Omental fat pad (tissue), 4 donors: ENCODE data around the gene ZMIZ1. TPM values are rescaled to one million over a fixed set of nuclear protein-coding genes. Genes with fewer than 3 reads are reported as not detected.

Experiments used
- ATAC-seq: fragments of 150-250 bp; one replicate; pipeline ENCODE4 v1.9.1; 2016; ENCODE audit warnings: mild to moderate bottlenecking, moderate library complexity; ENCODE audit not compliant: low FRiP score
- DNase-seq: peaks from one replicate; pipeline ENCODE4 v3.0.0-alpha.2; 2019; ENCODE audit warnings: low spot score
- CTCF ChIP-seq, 3 donors: fragments of 450-650 bp; IDR thresholded peaks; one replicate each; pipeline ENCODE4 v1.5.1; 2016 to 2017; ENCODE audit warnings: antibody characterized with exemption in 3 of 3, mild to moderate bottlenecking in 3 of 3, moderate library complexity in 2 of 3
- total RNA-seq, 4 donors: library from RNA; depleted of rRNA; stranded (reverse); fragments of >200 nt; gene quantifications; one replicate each; pipeline ENCODE4 v1.1.0, GENCODE V29; 2016

The ZMIZ1 gene
- total RNA-seq, 4 donors from 2014 or later, result 24.2 to 64.8 (median 43.1) TPM

GRCh38 chr10:79262959-79263746 is 194.4 kb downstream of the ZMIZ1 start:
- no peak for TF ChIP-seq CTCF (IDR thresholded peaks at IDR 0.05)
- DNase-seq (no peak), ATAC-seq (no peak)

DNA sequence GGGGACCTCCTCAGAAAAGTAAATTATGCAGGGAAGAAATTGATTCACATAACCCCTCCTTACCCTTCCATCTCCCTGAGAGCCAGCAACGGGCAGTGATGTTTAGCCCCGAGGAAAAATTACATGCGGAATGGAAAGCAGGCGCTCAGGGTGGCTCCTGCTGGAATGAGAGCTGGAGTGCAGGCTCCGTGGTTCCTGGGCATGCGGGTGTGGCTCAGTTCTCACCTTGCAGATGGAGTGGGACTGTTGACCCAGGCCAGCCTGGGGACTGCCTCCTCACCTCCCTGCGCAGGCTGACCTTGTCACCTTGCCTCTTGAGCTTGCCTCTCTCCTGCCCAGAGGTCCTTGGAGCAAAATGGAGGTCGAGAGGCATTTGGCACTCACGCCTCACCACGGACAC is 195.2 kb downstream of the ZMIZ1 start:
- no peak for TF ChIP-seq CTCF (IDR thresholded peaks at IDR 0.05)
- DNase-seq (no peak), ATAC-seq (no peak)

DNA sequence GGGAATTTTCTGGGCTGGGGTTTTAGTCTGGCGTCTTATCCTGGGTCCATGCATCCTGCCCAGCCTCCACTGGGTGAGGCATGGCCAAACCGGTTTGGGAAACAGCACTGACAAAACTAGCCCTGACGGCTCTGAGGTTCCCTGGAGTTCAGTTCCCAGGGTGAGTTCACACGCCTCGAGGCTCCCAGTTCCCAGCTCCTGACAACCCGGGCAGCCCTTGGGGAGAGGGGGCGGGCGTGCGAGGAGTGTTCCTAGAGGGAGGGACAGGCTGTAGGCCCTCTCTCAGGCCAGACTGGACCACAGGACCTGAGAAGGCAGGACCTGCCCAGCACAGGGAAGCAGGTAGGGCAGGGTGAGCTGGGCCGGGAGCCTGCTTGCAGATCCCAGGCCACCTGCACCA is 196.2 kb downstream of the ZMIZ1 start:
- ATAC-seq, result no peak
- no peak for DNase-seq
- no peak for TF ChIP-seq CTCF (IDR thresholded peaks at IDR 0.05)

DNA sequence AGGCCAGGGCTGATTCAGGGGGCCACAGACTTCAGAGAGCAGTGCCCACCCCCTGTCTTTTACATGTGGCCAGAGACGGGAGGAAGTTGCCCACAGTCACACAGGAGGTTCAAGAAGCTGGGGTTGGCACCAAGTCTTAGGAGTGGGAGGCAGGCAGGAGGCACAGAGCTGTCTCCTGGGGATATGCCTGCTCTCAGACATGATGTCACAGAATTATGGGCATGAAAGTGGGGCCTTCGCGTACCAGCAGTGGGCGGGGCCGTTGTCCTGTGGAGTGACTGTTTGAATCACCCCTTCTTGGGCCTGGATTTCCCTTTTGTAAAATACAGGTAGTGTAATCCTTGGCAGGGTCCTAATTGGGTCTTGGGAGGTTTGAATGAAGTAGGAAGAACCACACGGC is 197.3 kb downstream of the ZMIZ1 start:
- ATAC-seq (no peak), DNase-seq (no peak)
- TF ChIP-seq CTCF (IDR thresholded peaks at IDR 0.05), result no peak

DNA sequence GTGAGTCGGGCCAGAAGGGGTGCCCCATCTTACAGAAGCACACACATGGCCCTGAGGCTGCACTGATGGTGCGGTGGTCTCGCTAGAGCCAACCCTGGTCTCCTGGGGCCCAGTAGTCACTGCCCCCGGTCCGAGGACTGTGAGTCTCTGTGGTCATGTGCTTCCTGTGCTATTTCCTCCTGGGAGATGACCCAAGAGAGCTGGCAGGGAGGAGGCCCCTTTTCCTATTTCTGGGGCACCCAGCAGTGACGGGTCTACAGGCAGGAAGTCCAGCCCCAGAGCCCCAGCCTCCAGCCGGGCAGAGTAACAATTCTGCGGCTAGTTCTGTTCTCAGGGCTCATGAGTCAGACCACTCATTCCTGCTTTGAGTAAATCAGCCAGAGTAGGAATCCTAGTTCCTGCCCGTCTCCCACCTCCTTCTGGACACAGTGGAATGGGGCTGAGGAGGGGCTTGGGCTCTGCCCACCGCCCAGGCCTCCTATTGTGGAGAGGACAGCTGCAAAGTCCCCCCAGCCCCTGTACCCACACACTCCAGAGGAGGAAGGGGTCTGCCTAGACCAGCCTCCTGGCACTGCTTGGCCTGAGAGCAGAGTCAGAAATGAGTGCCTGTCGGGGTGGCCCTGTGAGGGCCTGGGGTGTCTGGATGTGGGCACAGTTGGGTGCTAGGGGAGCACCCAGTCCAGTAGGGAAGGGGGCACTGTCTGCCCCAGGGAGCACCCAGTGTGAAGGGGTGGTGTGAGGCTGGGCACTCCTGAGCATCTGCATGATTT is 198.0 kb downstream of the ZMIZ1 start:
- no peak for DNase-seq
- TF ChIP-seq CTCF (IDR thresholded peaks at IDR 0.05), result no peak
- peak; percentile 50 for ATAC-seq

DNA sequence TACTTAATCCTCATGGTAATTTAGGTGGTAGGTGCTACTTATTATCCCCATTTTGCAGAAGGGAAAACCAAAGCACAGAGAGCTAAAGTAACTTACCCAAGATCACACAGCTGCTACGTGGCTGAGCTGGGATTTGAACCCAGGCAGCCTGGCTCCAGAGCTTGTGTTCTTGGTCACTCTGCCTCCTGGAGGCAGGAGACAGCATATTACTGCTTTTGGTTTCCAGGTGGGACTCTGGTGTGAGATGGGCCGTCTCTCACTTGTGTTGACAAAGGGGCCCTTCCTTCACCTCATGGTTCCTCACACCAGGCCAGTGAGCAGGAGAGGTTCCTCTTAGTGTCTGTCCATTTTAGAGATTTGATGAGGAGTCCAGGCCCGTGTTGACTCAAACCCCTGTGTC is 198.7 kb downstream of the ZMIZ1 start:
- DNase-seq (no peak), ATAC-seq (no peak)

More for the DNA sequence above, 198.7 kb downstream of the ZMIZ1 start:
- no peak for TF ChIP-seq CTCF (IDR thresholded peaks at IDR 0.05)
